NCI-H2029 treated with DMSO at 0.1 percent for 48 hours (cell line): Measurements from ENCODE around the gene NCMAP.

Experiments
- DNase-seq: peaks from one replicate; lab custom pipeline; 2025; lab: John Stamatoyannopoulos, UW

The NCMAP gene

DNA sequence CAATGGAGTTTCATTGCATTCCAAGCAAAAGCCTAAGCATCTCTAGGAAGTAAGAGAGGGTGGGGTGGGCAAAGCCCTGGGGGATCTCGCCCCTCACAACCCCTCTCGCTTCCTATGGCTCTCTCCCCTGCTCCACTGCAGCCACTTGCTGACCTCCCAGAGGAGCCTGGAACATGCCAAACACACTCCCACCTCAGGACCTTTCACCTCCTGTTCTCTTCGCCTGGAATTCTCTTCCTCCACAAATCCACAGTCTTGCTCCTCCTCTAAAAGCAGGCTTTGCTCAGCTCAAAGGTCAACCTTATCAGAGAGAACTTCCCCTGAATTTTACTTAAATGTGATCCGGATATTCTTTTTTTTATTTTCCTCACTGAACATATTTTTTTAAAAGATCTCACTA, 66.3 kb downstream of the NCMAP start:
- DNase-seq, result no peak

GRCh38 chr1:24632832-24633175, 76.9 kb downstream of the NCMAP start:
- no peak for DNase-seq

DNA sequence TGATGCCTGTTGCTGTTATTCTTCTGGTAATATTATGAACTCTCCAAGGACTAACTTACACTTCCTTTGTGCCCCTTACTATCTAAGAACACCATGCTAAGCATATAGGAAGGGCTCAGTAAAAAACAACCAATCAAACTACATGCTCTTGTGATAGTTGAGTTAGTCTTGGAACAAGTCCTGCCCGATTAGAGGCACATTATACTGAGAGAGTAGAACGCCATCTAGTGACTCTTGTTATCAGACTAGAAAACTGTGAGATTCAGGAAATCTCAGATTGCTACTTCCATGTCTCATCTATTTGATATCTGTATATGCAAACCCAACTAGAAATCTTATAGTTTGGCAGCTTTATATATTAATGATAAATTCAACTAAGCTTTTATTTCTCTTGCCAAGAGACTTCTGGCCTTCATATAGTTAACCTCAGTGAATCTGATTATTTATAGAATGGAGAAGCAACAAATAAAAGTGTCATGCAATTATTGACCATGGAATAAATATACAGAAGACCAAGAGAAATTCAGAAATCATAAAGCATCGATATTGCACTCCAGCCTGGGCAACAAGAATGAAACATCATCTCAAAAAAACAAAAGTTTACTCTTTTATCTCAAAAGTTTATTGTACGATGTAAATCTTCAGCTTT, 79.4 kb downstream of the NCMAP start:
- DNase-seq, result peak; percentile 90

DNA sequence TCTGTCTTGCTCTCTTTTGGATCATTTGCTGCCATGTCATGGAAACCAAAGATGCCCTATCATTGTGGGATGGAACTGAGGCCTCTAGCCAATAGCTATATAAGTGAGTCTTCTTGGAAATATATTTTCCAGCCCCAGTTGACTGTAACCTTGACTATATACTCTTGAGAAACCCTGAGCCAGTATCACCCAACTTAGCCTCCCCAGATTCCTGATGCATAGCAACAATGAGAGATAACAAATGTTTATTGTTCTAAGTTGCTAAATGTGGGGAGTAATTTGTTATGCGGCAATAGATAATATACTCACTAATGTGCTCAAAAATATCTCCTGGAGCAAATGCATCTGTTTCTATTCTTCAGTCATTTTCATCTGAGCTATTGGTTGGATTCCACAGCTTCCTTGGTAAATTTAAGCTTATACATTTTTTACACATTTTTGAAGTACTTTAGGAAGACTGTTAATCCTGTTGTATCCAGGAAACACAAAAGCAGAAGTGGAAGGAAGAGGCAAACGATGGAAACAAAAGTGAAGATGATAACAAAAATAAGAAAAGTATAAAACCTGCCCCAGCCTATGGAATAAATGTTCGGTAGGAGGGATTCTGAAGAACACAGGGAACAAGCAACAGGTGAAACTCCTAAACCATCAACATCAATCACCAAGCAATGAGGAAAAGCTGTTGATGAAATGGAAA, 80.9 kb downstream of the NCMAP start:
- DNase-seq, result no peak

GRCh38 chr1:24639094-24639493, 83.2 kb downstream of the NCMAP start:
- no peak for DNase-seq

GRCh38 chr1:24639881-24640280, 84.0 kb downstream of the NCMAP start:
- DNase-seq, result peak; percentile 77

DNA sequence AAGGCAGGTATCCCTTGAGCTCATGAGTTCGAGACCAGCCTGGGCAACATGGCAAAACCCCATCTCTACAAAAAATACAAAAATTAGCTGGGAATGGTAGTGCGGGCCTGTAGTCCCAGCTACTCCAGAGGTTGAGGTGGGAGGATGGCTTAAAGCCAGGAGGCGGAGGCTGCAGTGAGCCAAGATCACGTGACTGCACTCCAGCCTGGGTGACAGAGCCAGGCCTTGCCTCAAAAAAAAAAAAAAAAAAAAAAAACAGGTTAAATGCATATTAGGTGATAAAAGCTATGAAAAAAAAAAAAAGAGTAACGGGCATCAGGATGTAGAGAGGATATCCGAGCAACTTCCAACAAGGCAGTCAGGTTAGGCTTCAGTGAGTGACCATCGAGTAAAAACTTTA, 84.4 kb downstream of the NCMAP start:
- no peak for DNase-seq

- no peak for DNase-seq
Observed at GRCh38 chr1:24641646-24642151, 85.8 kb downstream of the NCMAP start.

GRCh38 chr1:24642481-24643362, 86.8 kb downstream of the NCMAP start, which contains the start of gene SRRM1:
SRRM1 (plus strand) TSS chr1:24643302; CDS start chr1:24643327, 25 bp downstream.
- DNase-seq, result peak; percentile 83

- DNase-seq, result no peak
Observed at GRCh38 chr1:24643363-24644099, 87.6 kb downstream of the NCMAP start.

- DNase-seq, result no peak
Observed at GRCh38 chr1:24644100-24644384, 88.2 kb downstream of the NCMAP start.

DNA sequence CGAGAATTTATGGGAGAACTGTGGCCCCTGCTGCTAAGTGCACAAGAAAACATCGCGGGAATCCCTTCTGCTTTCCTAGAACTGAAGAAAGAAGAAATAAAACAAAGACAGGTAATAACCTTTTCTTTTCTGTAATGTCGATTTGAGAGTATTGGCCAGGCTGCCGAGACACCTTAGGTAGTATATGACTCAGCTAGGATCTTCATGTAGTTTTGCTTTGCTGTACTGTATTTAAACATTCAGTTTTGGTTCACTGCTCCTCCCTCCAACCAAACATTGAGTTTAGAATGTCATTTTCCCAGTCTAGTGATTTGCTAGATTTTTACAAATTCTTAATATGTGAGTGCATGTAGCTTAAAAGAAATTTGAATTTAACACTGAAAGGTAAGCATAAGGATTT, 93.0 kb downstream of the NCMAP start:
- no peak for DNase-seq

DNA sequence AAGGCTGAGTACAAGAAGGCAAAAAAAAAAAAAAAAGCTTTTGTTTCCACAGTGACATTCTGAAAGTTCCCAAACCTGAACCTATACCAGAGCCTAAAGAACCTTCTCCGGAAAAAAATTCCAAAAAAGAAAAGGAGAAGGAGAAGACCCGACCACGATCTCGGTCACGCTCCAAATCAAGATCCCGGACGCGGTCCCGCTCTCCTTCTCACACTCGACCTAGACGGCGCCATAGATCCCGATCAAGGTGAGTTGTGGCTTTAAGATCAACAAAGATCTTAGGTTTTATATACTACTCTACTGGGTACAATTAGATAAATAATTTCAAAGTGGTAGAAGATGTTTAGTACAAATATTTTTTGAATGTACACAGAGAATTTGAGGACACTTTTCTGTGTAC, 96.5 kb downstream of the NCMAP start:
- DNase-seq, result no peak

DNA sequence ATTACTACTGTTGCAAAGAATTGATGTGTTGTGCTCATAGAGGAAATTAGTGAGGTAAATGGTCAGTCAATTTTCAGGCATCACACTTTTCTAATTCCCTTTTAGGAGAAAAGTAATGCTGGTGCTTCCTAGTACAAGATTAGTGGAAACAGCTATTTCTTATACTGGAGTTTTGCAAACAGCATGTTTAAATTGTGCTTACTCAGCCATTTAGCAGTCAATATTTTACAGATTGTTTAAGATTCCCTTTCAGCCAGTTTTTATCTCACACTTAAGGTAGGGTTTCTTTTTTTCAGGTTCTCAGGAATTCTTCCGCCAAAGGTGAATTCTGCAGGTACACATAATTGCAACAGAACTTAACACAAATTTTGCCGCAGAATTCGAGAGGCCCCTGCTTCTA, 98.1 kb downstream of the NCMAP start:
- no peak for DNase-seq

DNA sequence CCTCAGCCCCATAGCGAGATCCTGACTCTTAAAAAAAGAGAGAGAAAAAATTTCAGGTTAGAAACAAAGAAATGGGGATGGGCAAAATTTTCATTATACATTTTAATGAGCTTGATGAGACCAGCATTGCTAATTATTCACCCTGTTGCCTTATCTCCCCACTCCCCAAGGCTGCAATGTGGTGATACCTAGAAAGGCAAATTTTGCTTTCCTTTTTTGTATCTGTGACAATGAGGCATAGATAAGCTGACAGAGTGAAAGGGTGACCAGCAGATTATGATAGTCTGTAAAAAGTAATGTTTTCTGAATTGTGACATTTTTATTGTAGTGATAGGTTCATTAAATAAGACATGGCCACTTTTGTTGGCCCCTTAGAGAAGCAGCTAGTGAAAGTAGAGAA, 100.2 kb downstream of the NCMAP start:
- no peak for DNase-seq

- DNase-seq, result no peak
Observed at GRCh38 chr1:24657781-24658180, 101.9 kb downstream of the NCMAP start.
